Measurements from ENCODE around the gene ADAMTS2.
A peak's percentile ranks its signal among the peaks of the same experiment; 100 is the strongest.

Gene ADAMTS2

GRCh38 chr5:179345183-179345432 is 153 bp downstream of the ADAMTS2 start:
- no peak overlapping the region for H3K27ac ChIP-seq

GRCh38 chr5:179344431-179345182 is 654 bp downstream of the ADAMTS2 start:
- Histone ChIP-seq H3K27ac (no peak overlapping the region), H3K4me1 (peaks cover 3% of the 10 kb centered on the region), H3K79me2 (no peaks in the 10 kb centered on the region), H2AFZ (peak overlapping the region; percentile 57), H3K9ac (no peak overlapping the region), H3K4me2 (ENCODE audit: low read length) (peak overlapping the region; percentile 51), H3K4me3 (ENCODE audit: low read depth, low read length) (peak overlapping the region; percentile 14), H3K27me3 (ENCODE audit: control insufficient read depth, insufficient read depth, low read length) (peaks cover 5% of the 10 kb centered on the region), H3K9me3 (ENCODE audit: control insufficient read depth, low read length) (no peaks in the 10 kb centered on the region), H3K36me3 (ENCODE audit: control insufficient read depth, insufficient read depth, low read length) (no peaks in the 10 kb centered on the region)
- no peak for TF ChIP-seq CTCF (IDR thresholded peaks at IDR 0.05)

More at GRCh38 chr5:179345183-179345432, 153 bp downstream of the ADAMTS2 start:
- H3K4me2 ChIP-seq (ENCODE audit: low read length): peak overlapping the region; percentile 47
- H3K4me3 ChIP-seq (ENCODE audit: low read depth, low read length): no peak overlapping the region
- H3K36me3 ChIP-seq (ENCODE audit: control insufficient read depth, insufficient read depth, low read length): no peaks in the 10 kb centered on the region
- peaks cover 3% of the 10 kb centered on the region for H3K4me1 ChIP-seq
- no peak overlapping the region for H3K9ac ChIP-seq
- H3K27me3 ChIP-seq (ENCODE audit: control insufficient read depth, insufficient read depth, low read length): peaks cover 9% of the 10 kb centered on the region
- no peaks in the 10 kb centered on the region for H3K79me2 ChIP-seq
- TF ChIP-seq CTCF (IDR thresholded peaks at IDR 0.05): no peak
- no peaks in the 10 kb centered on the region for H3K9me3 ChIP-seq (ENCODE audit: control insufficient read depth, low read length)
- H2AFZ ChIP-seq: no peak overlapping the region

- Histone ChIP-seq H3K79me2 (no peaks in the 10 kb centered on the region), H3K4me3 (ENCODE audit: low read depth, low read length) (peak overlapping the region; percentile 14), H3K36me3 (ENCODE audit: control insufficient read depth, insufficient read depth, low read length) (no peaks in the 10 kb centered on the region), H3K4me1 (peaks cover 3% of the 10 kb centered on the region), H3K27ac (no peak overlapping the region), H3K4me2 (ENCODE audit: low read length) (peak overlapping the region; percentile 51), H3K9me3 (ENCODE audit: control insufficient read depth, low read length) (no peaks in the 10 kb centered on the region), H3K27me3 (ENCODE audit: control insufficient read depth, insufficient read depth, low read length) (peaks cover 5% of the 10 kb centered on the region), H2AFZ (no peak overlapping the region), H3K9ac (no peak overlapping the region)
- no peak for TF ChIP-seq CTCF (IDR thresholded peaks at IDR 0.05)
Measured at GRCh38 chr5:179343719-179344430, 1.4 kb downstream of the ADAMTS2 start.

GRCh38 chr5:179343021-179343718 is 2.1 kb downstream of the ADAMTS2 start:
- no peak overlapping the region for H3K4me3 ChIP-seq (ENCODE audit: low read depth, low read length)
- H3K79me2 ChIP-seq: no peaks in the 10 kb centered on the region
- no peaks in the 10 kb centered on the region for H3K36me3 ChIP-seq (ENCODE audit: control insufficient read depth, insufficient read depth, low read length)
- H3K9ac ChIP-seq: no peak overlapping the region
- TF ChIP-seq CTCF (IDR thresholded peaks at IDR 0.05): no peak
- no peak overlapping the region for H3K27ac ChIP-seq
- no peak overlapping the region for H2AFZ ChIP-seq
- H3K9me3 ChIP-seq (ENCODE audit: control insufficient read depth, low read length): no peaks in the 10 kb centered on the region
- H3K27me3 ChIP-seq (ENCODE audit: control insufficient read depth, insufficient read depth, low read length): peaks cover 5% of the 10 kb centered on the region
- H3K4me2 ChIP-seq (ENCODE audit: low read length): no peak overlapping the region
- peaks cover 3% of the 10 kb centered on the region for H3K4me1 ChIP-seq
